Lung (tissue), 12 donors: ENCODE results near the gene KCNK13. TPM values are rescaled to one million over a fixed set of nuclear protein-coding genes. Genes with fewer than 3 reads are reported as not detected.
A peak's percentile ranks its signal among the peaks of the same experiment; 100 is the strongest.

Experiments
- ATAC-seq: fragments of 200-7000 bp; cut with Tn5 transposase; one replicate; pipeline ENCODE4 v1.9.1; 2020; ENCODE audit warnings: moderate number of reproducible peaks; ENCODE audit not compliant: insufficient read depth, low FRiP score
- DNase-seq, 3 donors: peaks; one replicate each; pipeline ENCODE4 v3.0.0-alpha.2; 2013 to 2017
- H3K27ac ChIP-seq, 2 donors: one replicate each; pipeline ENCODE4 v1.5.1; 2013; ENCODE audit warnings: mild to moderate bottlenecking in 2 of 2, moderate library complexity in 2 of 2, control low read depth in 1 of 2, inconsistent platforms in 1 of 2, low read depth in 1 of 2, low read length in 1 of 2
- H3K27me3 ChIP-seq, 3 donors: one replicate each; pipeline ENCODE4 v1.5.1; 2013; ENCODE audit warnings: low read length in 2 of 3; ENCODE audit not compliant: control insufficient read depth in 3 of 3, insufficient read depth in 3 of 3
- H3K36me3 ChIP-seq, 4 donors: one replicate each; pipeline ENCODE4 v1.5.1; 2013; ENCODE audit warnings: low read length in 4 of 4, mild to moderate bottlenecking in 1 of 4, moderate library complexity in 1 of 4; ENCODE audit not compliant: control insufficient read depth in 4 of 4, insufficient read depth in 4 of 4
- H3K4me1 ChIP-seq, 5 donors: one replicate each; pipeline ENCODE4 v1.5.1; 2013; ENCODE audit warnings: low read length in 5 of 5, mild to moderate bottlenecking in 2 of 5, moderate library complexity in 1 of 5; ENCODE audit not compliant: control insufficient read depth in 5 of 5, insufficient read depth in 5 of 5
- H3K4me3 ChIP-seq: one replicate; pipeline ENCODE4 v1.5.1; 2013; ENCODE audit warnings: mild to moderate bottlenecking, control low read depth, moderate library complexity
- H3K9ac ChIP-seq, 2 donors: one replicate each; pipeline ENCODE4 v1.5.1; 2013; ENCODE audit warnings: low read length in 2 of 2, control low read depth in 1 of 2; ENCODE audit not compliant: insufficient read depth in 1 of 2
- H3K9me3 ChIP-seq, 4 donors: one replicate each; pipeline ENCODE4 v1.5.1; 2013; ENCODE audit warnings: low read length in 3 of 4, mild to moderate bottlenecking in 1 of 4, moderate library complexity in 1 of 4; ENCODE audit not compliant: control insufficient read depth in 4 of 4, insufficient read depth in 3 of 4
- WGBS, 2 donors: extraction: QIAGEN DNeasy Blood & Tissue Kit; methylation state at CpG; one replicate each; pipeline ENCODE4 v1.1.7; 2013; 5-methylcytosine and 5-hydroxymethylcytosine counted together
- polyA plus RNA-seq, 2 donors: library from polyadenylated mRNA; stranded (reverse); fragments of 200-250 nt; gene quantifications; one replicate each; pipeline ENCODE4 v1.2.1, GENCODE V29; 2013
- total RNA-seq, 2 donors: library from RNA; depleted of rRNA in 1 of 2; stranded (reverse); fragments of >200 nt in 1 of 2; gene quantifications; one replicate each; pipeline ENCODE4 v1.2.1, GENCODE V29; 2014 to 2021
- TF ChIP-seq, protein P1 (sequence below): IDR thresholded peaks from 2 replicates; pipeline ENCODE4 v1.5.1; 2012; ENCODE audit warnings: mild to moderate bottlenecking; ENCODE audit errors: control extremely low read depth, extremely low read depth
- donor health status: control.
- donor health status: control.
- donor health status: Bipolar disorder and iron deficiency.
- donor health status: healthy.
- donor health status: DM: yes; HTN: yes; CAD: no.

Gene KCNK13
- total and polyA plus RNA-seq, 4 donors: 0.34 to 1.4 (median 0.57) TPM

DNA sequence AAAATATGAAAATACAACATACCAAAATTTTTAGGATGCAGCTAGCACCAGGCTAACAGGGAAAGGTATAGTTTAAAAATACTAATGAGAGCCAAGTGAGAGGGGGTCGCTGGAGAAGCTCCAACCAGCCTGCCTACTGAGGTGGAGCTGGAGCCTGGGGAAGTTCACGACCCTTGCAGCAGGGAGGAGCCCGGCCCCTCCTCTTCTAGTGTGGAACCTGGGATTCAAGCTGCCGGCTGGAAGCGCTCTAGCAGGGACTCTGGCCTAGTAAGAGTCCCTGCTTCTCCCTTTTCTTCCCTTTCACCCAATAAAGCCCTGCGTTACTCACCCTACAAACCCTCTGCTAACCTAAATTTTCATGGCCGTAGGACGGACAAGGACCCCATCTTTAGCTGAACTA, 5.0 kb upstream of the KCNK13 start:
- TF ChIP-seq, protein P1, sequence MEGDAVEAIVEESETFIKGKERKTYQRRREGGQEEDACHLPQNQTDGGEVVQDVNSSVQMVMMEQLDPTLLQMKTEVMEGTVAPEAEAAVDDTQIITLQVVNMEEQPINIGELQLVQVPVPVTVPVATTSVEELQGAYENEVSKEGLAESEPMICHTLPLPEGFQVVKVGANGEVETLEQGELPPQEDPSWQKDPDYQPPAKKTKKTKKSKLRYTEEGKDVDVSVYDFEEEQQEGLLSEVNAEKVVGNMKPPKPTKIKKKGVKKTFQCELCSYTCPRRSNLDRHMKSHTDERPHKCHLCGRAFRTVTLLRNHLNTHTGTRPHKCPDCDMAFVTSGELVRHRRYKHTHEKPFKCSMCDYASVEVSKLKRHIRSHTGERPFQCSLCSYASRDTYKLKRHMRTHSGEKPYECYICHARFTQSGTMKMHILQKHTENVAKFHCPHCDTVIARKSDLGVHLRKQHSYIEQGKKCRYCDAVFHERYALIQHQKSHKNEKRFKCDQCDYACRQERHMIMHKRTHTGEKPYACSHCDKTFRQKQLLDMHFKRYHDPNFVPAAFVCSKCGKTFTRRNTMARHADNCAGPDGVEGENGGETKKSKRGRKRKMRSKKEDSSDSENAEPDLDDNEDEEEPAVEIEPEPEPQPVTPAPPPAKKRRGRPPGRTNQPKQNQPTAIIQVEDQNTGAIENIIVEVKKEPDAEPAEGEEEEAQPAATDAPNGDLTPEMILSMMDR: no peak
- WGBS, 2 donors: 54 to 63% methylated on average over 8 of the region's 8 CpGs
- Histone ChIP-seq H3K36me3 (no peaks in the 10 kb centered on the region), H3K27ac (no peak overlapping the region), H3K9ac (no peak overlapping the region), H3K27me3 (peaks cover 14 to 70% (median 41%) of the 10 kb centered on the region in 3 donors), H3K9me3 (peaks cover 0 to 5% (median 0%) of the 10 kb centered on the region in 4 donors), H3K4me3 (no peak overlapping the region), H3K4me1 (peaks cover 0 to 16% (median 0%) of the 10 kb centered on the region in 5 donors)
- DNase-seq: no peak
- no peak for ATAC-seq

DNA sequence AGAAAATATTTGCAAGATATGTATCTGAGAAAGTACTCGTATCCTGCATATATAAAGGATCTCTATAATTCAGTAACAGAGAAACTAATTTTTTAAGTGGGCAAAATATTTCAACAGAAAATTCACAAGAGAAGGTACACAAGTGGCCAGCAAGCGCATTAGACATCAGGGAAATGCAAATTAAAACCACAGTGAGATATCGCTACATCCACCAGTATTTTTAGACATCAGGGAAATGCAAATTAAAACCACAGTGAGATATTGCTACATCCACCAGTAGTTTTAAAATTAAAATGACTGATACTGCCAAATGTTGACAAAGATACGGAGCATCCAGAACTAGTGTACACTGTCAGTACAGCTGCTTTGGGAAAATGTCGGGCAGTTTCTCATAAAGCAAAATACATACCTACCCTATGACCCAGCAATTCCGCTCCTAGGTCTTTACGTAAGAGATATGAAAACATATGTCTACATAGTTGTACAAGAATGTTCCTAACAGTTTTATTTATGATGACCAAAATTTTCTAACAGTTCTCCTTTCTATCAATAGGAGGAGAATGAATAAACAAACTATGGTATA, 2.8 kb upstream of the KCNK13 start:
- H3K9ac ChIP-seq: no peak overlapping the region
- peaks cover 17 to 78% (median 52%) of the 10 kb centered on the region in 3 donors for H3K27me3 ChIP-seq
- peaks cover 0 to 22% (median 0%) of the 10 kb centered on the region in 5 donors for H3K4me1 ChIP-seq
- no peak for ATAC-seq
- DNase-seq: no peak
- H3K27ac ChIP-seq: no peak overlapping the region
- WGBS, 2 donors: 81 to 84% methylated on average over 7 of the region's 7 CpGs
- TF ChIP-seq, protein P1: no peak
- H3K36me3 ChIP-seq: no peaks in the 10 kb centered on the region
- peaks cover 0 to 7% (median 0%) of the 10 kb centered on the region in 4 donors for H3K9me3 ChIP-seq
- no peak overlapping the region for H3K4me3 ChIP-seq

DNA sequence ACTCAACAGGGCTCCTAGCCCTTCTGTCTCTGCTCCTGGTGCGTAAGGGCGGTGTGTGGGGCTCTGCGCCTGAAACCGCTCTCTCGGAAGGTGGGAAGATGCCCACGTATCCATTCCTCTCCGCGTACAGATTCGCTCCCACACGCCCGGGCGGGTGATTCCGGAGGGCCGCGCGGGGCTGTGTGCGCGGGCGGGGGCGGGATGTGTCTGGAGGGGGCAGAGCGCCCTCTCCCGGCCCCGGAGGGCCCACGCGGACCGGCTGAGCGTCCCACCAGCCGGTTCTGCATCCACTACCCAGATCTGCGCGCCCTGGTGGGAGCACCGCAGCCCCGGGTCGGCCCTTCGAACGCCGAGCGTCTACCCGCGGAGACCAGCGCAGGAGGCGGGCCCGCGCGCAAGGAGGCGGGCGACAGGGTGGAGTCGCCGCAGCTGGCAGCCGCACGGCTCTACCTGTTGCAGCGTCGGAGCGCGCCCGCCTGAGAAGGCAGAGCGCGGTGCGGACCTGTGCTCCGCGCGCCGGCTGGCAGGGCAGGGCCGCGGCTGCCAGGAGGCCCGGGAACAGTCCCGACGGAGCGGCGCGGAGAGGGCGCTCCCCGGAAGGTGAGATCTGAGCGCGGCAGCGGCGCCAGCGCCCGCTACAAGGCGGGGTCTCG, 1.4 kb upstream of the KCNK13 start:
- Histone ChIP-seq H3K27ac (no peak overlapping the region), H3K9me3 (peaks cover 0 to 7% (median 0%) of the 10 kb centered on the region in 4 donors), H3K27me3 (peaks cover 17 to 80% (median 62%) of the 10 kb centered on the region in 3 donors), H3K4me1 (peaks cover 0 to 22% (median 0%) of the 10 kb centered on the region in 5 donors), H3K36me3 (no peaks in the 10 kb centered on the region), H3K9ac (no peak overlapping the region), H3K4me3 (peak overlapping the region; percentile 14)
- TF ChIP-seq, protein P1: no peak
- ATAC-seq (peak; percentile 42), DNase-seq (peak; percentile 29 to 38 (median 32))
- 0 to 1% methylated on average over 76 to 80 of the region's 80 CpGs for WGBS, 2 donors
